DND-41 (cell line): ENCODE results near the gene AHSP.

ENCODE experiments used
- CTCF ChIP-seq: IDR thresholded peaks from 2 replicates; pipeline ENCODE4 v1.5.1; 2012; ENCODE audit warnings: borderline replicate concordance, low read length, moderate library complexity, mild to moderate bottlenecking; ENCODE audit not compliant: poor library complexity, severe bottlenecking; ENCODE audit errors: extremely low read depth
- EZH2 ChIP-seq: IDR thresholded peaks from 3 replicates; pipeline ENCODE4 v1.6.1; 2012; ENCODE audit warnings: borderline replicate concordance, low read depth, mild to moderate bottlenecking, moderate library complexity, low read length, inconsistent platforms; ENCODE audit not compliant: severe bottlenecking

DNA sequence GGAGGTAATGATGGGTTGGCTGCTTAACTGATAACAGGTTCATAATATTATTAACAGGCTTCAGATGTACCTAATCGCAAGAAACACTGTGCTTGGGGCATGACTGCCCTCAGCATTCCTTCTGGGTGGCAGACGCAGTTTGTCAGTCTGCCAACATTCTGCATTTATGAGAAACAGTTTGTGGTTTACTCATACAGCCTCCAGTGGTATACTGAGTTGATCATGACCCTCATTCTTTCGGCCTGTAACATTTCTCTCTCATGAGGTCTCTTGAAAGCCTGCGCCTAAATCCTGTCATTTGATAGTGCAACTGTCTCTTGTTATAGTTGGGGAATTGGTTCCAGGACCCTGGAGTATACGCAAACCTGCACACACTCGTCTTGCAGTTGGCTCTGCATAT is 14.6 kb upstream of the AHSP start:
- TF ChIP-seq CTCF (no peak), EZH2 (no peak)
